Activated CD4-positive, alpha-beta memory T cell treated with anti-CD3 and anti-CD28 coated beads for 36 hours (primary cell): ENCODE results near the gene NTRK3. TPM values are rescaled to one million over a fixed set of nuclear protein-coding genes. Genes with fewer than 3 reads are reported as not detected.
A peak's percentile ranks its signal among the peaks of the same experiment; 100 is the strongest.

Source experiments
- CTCF ChIA-PET: fragments of 350-600 bp; sonication (Branson Sonifier 250); formaldehyde crosslinking; loops from one replicate; lab custom pipeline; 2021; ENCODE audit warnings: antibody characterized with exemption, inconsistent platforms; lab: Charles Lee
- POLR2A ChIA-PET: fragments of 350-600 bp; sonication (Branson Sonifier 250); formaldehyde crosslinking; loops from one replicate; lab custom pipeline; 2021; ENCODE audit warnings: antibody characterized with exemption; lab: Charles Lee
- DNase-seq: peaks from one replicate; pipeline ENCODE4 v3.0.0-alpha.2; 2020
- H3K27ac Mint-ChIP-seq: one replicate; pipeline ENCODE4 v1.8.0; 2021; ENCODE audit warnings: mixed read lengths
- H3K27me3 Mint-ChIP-seq: one replicate; pipeline ENCODE4 v1.8.0; 2021; ENCODE audit warnings: mixed read lengths
- H3K36me3 Mint-ChIP-seq: one replicate; pipeline ENCODE4 v1.8.0; 2021; ENCODE audit warnings: mixed read lengths
- H3K4me1 Mint-ChIP-seq: one replicate; pipeline ENCODE4 v1.8.0; 2021; ENCODE audit warnings: low read depth, mixed read lengths
- H3K4me3 Mint-ChIP-seq: one replicate; pipeline ENCODE4 v1.8.0; 2021; ENCODE audit warnings: mild to moderate bottlenecking, mixed read lengths
- H3K9me3 Mint-ChIP-seq: one replicate; pipeline ENCODE4 v1.8.0; 2021; ENCODE audit warnings: mixed read lengths
- intact Hi-C: fragments of 100-400 bp; cut with micrococcal nuclease; formaldehyde crosslinking; loops from one replicate; pipeline ENCODE4 v1.15.1; 2023
- total RNA-seq, 2 experiments: library from RNA; stranded (reverse); gene quantifications; one replicate each; pipeline ENCODE4 v1.2.3, GENCODE V29; 2021

The NTRK3 gene
- total RNA-seq: under 1 TPM; 0.78 to 0.85 TPM

DNA sequence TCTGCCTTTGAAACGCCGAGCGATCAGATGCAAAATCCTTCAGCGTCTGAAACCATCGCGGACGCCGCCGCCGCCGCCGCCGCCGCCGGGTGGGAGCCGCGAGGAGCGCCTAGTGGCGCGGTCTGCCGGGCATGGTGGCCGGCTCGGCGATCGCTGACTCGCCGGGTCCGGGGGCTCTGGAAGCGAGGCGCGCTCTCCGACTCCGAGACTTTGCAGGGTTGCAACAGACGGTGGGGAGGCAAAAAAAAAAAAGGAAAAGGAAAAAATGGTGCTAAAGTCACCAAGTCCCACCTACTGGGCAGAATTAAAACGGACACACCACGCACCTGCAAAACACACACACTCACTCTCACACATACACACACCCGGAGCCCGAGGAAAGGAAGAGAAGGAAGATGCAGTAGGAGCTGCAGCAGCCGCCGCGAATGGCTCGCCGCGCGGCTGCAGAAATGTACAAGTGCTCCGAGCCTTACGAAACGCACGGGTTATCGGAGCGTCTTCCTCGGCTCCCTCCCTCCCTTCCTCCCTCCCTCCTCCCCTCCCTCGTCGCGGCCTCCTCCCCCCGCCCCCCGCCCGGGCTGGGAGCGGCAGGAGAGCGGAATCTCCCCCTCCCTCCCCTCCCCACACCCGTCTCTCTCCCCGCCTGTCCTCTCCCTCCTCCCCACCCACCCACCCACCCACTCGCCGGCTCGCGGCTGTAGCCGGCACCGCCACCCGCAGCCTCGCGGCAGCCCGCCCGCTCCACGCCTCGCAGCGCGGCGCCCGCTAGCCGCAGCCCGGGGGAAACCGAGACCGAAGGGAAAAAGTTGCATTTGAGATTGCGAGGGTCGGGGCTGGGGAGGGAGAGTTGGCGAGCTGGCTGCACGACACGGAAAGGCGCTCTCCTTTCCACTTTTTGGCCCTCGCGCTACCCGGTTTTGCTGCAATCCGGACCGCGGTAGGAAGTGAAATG is at the start of gene NTRK3:
NTRK3 (minus strand) TSS at position 461 of the 952 bp plus-strand sequence. CDS start 586 bp downstream, outside the sequence.
- H3K4me1 Mint-ChIP-seq: peaks cover 25% of the 10 kb centered on the region
- H3K27ac Mint-ChIP-seq: no peak within 1 kb of the TSS
- ChIA-PET POLR2A (no interaction called here), CTCF (interaction anchor here (1.1 kb wide), 1 partner anchor 196 kb away, joined by 3 read pairs; no protein-coding TSS in a partner anchor)
- H3K27me3 Mint-ChIP-seq: peaks cover 60% of the 10 kb centered on the region
- intact Hi-C loops: loop anchor here (5.0 kb wide), 2 partner anchors 76 to 191 kb away; no protein-coding TSS in a partner anchor
- H3K4me3 Mint-ChIP-seq: peak within 1 kb of the TSS; percentile 79
- DNase-seq: peak; percentile 18
- H3K36me3 Mint-ChIP-seq: no peaks in the 10 kb centered on the region
- H3K9me3 Mint-ChIP-seq: no peaks in the 10 kb centered on the region

DNA sequence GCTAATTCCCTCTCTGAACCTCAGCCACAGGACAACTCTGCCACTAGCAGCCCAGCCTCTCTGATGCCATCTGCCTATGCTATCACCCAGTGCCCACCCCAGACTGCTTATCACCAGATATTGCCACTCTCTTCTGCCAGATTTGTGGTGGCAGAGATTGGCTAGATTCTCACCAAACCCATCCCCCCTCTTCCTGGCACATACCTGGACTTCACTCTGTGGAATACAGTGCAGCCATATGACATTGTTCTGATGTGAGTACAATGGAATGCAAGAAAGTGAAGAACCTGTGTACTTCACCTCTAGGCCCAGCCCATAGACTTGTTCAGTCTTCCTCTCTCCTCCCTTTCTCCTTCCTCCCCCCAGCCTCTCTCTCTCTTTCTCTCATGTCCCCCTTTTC is 46.9 kb upstream of the NTRK3 start:
- no peak overlapping the region for H3K4me3 Mint-ChIP-seq
- H3K9me3 Mint-ChIP-seq: no peaks in the 10 kb centered on the region
- intact Hi-C loops: no loop called here
- ChIA-PET POLR2A (no interaction called here), CTCF (no interaction called here)
- H3K36me3 Mint-ChIP-seq: no peaks in the 10 kb centered on the region
- peaks cover 9% of the 10 kb centered on the region for H3K27me3 Mint-ChIP-seq
- no peak overlapping the region for H3K27ac Mint-ChIP-seq
- DNase-seq: no peak
- H3K4me1 Mint-ChIP-seq: no peaks in the 10 kb centered on the region

DNA sequence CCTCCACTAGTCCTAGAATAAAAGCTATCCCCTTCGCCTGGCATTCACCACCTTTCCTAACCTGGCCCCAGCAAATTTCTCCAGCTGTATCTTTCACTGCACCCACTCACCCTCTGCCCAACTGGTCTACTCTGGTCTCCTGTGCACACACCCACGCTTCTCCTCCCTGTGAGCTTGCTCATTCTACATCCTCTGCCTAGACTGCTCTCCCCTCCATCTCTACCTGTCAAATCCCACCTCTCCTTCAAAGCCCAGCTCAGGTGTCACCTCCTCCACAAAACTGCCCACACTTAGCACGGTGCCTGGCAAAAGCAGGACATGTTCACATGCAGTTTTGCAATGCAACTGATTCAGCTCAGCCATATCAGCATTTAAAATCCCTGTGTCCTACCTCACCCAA is 45.8 kb upstream of the NTRK3 start:
- peaks cover 7% of the 10 kb centered on the region for H3K27me3 Mint-ChIP-seq
- CTCF ChIA-PET: no interaction called here
- no peaks in the 10 kb centered on the region for H3K4me1 Mint-ChIP-seq
- DNase-seq: no peak
- H3K36me3 Mint-ChIP-seq: no peaks in the 10 kb centered on the region
- H3K27ac Mint-ChIP-seq: no peak overlapping the region
- H3K4me3 Mint-ChIP-seq: no peak overlapping the region
- POLR2A ChIA-PET: no interaction called here
- intact Hi-C loops: no loop called here
- no peaks in the 10 kb centered on the region for H3K9me3 Mint-ChIP-seq

DNA sequence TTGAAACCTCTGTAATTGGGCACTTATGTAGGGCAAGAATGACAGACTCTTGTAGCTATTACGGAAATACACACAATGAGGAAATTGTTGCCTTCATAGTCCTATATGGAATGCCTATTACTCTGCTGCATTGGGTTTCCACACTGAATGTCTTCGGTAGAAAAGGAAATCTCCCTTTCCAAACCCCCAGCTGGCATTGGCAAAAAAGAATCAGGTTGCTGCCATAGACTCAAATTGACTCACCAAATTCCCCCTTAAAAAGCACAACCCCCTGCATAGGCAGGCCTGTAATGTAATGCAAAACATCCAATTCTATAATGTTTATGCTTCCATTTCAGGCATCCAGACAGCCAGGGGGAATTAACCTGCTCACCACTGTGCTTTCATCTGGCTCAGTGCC is 44.8 kb upstream of the NTRK3 start:
- Mint-ChIP-seq H3K36me3 (no peaks in the 10 kb centered on the region), H3K4me3 (no peak overlapping the region), H3K9me3 (no peaks in the 10 kb centered on the region), H3K27ac (no peak overlapping the region), H3K27me3 (peaks cover 6% of the 10 kb centered on the region), H3K4me1 (no peaks in the 10 kb centered on the region)
- ChIA-PET CTCF (no interaction called here), POLR2A (no interaction called here)
- intact Hi-C loops: no loop called here
- DNase-seq: no peak

DNA sequence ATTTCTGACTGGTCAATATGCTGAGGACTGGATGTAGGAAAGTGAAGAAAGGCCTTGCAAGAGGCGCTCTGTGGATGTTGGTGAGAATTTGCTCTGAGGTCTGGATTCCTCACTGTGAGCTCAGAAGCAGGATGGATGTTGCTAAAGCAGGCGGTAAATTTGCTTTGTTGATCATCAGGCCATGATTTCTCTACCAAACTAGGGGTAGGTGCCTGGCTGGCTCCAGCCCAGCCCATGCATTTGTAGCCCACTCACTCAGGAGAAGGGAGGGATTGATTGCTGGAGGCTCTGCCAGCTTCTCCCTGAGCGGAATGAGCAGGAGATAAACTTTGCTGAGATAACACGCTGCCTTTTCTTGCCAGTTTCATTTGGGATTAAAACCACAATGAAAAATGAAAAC is 44.3 kb upstream of the NTRK3 start:
- intact Hi-C loops: no loop called here
- Mint-ChIP-seq H3K27me3 (peaks cover 6% of the 10 kb centered on the region), H3K4me3 (no peak overlapping the region), H3K4me1 (no peaks in the 10 kb centered on the region), H3K36me3 (no peaks in the 10 kb centered on the region), H3K9me3 (no peaks in the 10 kb centered on the region), H3K27ac (no peak overlapping the region)
- ChIA-PET POLR2A (no interaction called here), CTCF (no interaction called here)
- DNase-seq: no peak

DNA sequence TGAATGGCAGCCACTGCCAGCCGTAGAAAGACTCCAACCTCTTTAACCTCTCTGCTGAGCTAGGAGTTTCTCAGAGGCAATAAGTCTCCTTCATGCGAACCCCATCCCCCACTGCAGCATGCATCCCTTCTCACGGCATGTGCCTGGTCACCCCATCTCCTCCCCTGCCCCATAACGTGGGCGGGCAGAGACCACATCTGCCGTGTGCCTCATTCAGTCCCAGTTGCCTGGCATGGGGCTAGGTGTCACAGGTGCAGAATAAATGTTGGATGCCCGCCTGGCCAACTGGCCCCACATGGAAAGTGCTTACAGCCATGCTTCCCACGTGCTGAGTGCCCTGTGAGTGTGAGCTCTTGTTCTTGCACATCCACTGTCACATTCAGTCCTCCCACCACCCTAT is 43.5 kb upstream of the NTRK3 start:
- POLR2A ChIA-PET: no interaction called here
- no peak overlapping the region for H3K27ac Mint-ChIP-seq
- CTCF ChIA-PET: no interaction called here
- no peak for DNase-seq
- intact Hi-C loops: no loop called here
- H3K4me3 Mint-ChIP-seq: no peak overlapping the region
- no peaks in the 10 kb centered on the region for H3K36me3 Mint-ChIP-seq
- H3K9me3 Mint-ChIP-seq: no peaks in the 10 kb centered on the region
- H3K27me3 Mint-ChIP-seq: peaks cover 4% of the 10 kb centered on the region
- no peaks in the 10 kb centered on the region for H3K4me1 Mint-ChIP-seq

DNA sequence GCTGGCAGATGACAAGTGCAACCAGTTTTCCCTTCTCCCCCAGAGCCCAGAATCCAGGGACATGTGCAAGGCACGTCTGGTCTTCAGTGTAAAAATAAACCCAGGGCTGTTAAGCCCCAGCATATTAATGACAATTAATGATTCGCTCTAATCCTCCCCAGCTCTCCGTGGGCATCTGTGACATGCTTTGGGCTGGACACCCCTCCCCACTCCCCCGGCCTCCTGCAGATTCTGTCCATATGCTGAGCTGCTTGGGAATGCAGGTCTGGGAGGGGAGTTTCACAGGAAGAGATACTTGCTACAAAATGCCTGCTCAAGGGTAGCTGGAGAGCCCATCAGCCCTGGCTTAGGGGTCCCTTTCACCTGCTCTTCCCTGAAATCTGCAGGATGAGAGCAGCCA is 43.0 kb upstream of the NTRK3 start:
- intact Hi-C loops: no loop called here
- Mint-ChIP-seq H3K9me3 (no peaks in the 10 kb centered on the region), H3K4me3 (no peak overlapping the region), H3K27me3 (peaks cover 2% of the 10 kb centered on the region), H3K27ac (no peak overlapping the region), H3K36me3 (no peaks in the 10 kb centered on the region), H3K4me1 (no peaks in the 10 kb centered on the region)
- no peak for DNase-seq
- POLR2A ChIA-PET: no interaction called here
- CTCF ChIA-PET: interaction anchor here (1.1 kb wide), 1 partner anchor 150 kb away, joined by 3 read pairs; no protein-coding TSS in a partner anchor

DNA sequence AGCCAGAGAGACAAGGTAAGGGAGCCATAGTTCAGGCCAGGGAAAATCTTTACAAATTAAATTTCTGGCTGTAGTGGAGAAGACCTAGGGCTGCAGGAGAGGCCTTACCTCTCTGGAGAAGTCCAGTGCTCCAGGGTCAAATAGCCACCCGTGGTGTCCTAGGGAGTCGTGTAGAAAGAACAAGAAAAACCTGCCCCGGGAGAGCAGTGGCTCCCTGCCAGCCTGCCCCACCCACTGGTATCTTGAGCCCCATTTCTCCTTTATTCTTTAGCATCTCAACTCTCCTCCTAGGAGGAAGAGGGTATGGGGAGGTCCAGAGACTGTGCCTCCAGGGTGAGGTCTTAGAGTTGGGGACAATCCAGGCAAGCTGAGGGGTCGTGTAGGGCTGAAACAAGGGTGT is 32.1 kb upstream of the NTRK3 start:
- H3K4me3 Mint-ChIP-seq: no peak overlapping the region
- no peaks in the 10 kb centered on the region for H3K4me1 Mint-ChIP-seq
- CTCF ChIA-PET: no interaction called here
- POLR2A ChIA-PET: no interaction called here
- no peak overlapping the region for H3K27ac Mint-ChIP-seq
- no peaks in the 10 kb centered on the region for H3K9me3 Mint-ChIP-seq
- no peaks in the 10 kb centered on the region for H3K36me3 Mint-ChIP-seq
- intact Hi-C loops: no loop called here
- H3K27me3 Mint-ChIP-seq: peaks cover 23% of the 10 kb centered on the region
- no peak for DNase-seq

DNA sequence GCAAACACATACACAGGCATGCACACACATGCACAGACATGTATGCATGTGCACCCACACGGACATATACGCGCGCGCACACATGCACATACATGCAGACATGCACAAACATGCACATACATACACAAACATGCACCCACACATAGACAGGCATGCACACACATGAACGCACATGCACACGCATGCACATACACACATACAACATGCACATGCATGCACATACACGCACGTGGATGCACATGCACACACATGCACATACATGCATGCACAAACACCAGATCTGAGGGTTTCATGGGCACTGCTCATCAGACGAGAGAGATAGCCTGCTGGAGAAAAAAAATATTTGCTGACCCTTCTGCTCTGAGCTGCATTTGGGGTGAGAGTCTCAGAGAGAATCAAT is 31.7 kb upstream of the NTRK3 start:
- Mint-ChIP-seq H3K4me1 (no peaks in the 10 kb centered on the region), H3K36me3 (no peaks in the 10 kb centered on the region), H3K9me3 (no peaks in the 10 kb centered on the region), H3K27me3 (peaks cover 27% of the 10 kb centered on the region), H3K4me3 (no peak overlapping the region), H3K27ac (no peak overlapping the region)
- POLR2A ChIA-PET: no interaction called here
- CTCF ChIA-PET: no interaction called here
- intact Hi-C loops: no loop called here
- DNase-seq: no peak

DNA sequence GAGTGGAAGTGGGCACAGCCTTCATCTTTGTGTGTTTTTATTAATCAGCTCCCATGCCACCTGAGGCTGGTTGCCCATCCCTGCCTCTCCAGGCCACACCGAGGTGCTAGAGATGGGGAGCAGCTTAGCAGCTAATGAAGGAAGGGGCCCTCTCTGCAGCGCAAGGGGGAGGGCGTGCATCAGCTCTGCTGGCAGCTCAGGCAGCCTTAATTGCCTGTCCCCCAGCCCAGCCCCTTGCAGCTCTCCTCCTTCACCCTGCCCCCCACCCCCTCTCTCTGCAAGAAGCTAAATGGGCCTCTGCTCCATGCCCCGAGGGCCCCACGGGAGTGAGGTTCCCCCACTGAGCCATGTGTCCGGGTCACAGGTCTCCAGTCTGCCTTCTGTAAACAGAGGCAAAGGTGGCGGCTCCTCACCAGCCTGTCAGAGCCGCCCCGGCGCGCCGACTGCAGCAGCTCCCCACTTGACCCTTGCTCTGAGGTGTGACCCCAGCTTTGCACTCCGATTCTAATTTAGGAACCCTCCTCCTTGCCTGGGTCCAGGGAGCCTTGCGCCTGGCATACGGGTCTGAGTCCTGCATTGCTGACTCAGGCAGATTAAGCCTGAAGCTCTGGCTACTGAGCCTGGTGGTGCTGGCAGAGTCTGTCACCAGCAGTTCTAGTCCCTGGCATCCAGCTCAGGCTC is 27.9 kb upstream of the NTRK3 start:
- Mint-ChIP-seq H3K36me3 (no peaks in the 10 kb centered on the region), H3K9me3 (no peaks in the 10 kb centered on the region), H3K27me3 (peaks cover 40% of the 10 kb centered on the region), H3K4me3 (no peak overlapping the region), H3K4me1 (no peaks in the 10 kb centered on the region), H3K27ac (no peak overlapping the region)
- intact Hi-C loops: no loop called here
- DNase-seq: no peak
- CTCF ChIA-PET: interaction anchor here (0.6 to 2.9 kb wide), 3 partner anchors 10 to 170 kb away, joined by 4 to 15 read pairs (median 4); no protein-coding TSS in a partner anchor
- POLR2A ChIA-PET: no interaction called here

DNA sequence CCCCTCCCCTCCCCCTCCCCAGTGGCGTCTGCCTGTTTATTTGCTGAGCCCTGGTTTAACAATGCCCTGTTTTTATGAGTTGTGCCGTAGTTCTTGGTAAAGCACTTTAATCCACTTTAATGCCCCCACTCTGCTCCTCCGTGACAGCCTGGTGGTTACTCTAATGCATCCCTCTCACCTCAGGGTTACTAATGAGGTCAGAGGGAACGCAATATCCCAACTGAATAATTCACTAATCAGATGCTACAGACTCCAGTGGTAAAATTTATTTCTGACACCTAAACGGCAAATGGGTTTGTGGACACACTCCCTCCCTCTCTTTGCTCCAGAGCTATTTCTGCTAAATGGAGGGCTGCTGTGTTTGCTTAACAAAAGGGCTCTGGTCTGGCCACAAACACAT is 26.1 kb upstream of the NTRK3 start:
- H3K4me3 Mint-ChIP-seq: no peak overlapping the region
- H3K36me3 Mint-ChIP-seq: no peaks in the 10 kb centered on the region
- no peak for DNase-seq
- intact Hi-C loops: no loop called here
- POLR2A ChIA-PET: no interaction called here
- no peak overlapping the region for H3K27ac Mint-ChIP-seq
- CTCF ChIA-PET: interaction anchor here (2.9 kb wide), 1 partner anchor 8 kb away, joined by 15 read pairs; no protein-coding TSS in a partner anchor
- H3K9me3 Mint-ChIP-seq: no peaks in the 10 kb centered on the region
- H3K27me3 Mint-ChIP-seq: peaks cover 46% of the 10 kb centered on the region
- no peaks in the 10 kb centered on the region for H3K4me1 Mint-ChIP-seq

DNA sequence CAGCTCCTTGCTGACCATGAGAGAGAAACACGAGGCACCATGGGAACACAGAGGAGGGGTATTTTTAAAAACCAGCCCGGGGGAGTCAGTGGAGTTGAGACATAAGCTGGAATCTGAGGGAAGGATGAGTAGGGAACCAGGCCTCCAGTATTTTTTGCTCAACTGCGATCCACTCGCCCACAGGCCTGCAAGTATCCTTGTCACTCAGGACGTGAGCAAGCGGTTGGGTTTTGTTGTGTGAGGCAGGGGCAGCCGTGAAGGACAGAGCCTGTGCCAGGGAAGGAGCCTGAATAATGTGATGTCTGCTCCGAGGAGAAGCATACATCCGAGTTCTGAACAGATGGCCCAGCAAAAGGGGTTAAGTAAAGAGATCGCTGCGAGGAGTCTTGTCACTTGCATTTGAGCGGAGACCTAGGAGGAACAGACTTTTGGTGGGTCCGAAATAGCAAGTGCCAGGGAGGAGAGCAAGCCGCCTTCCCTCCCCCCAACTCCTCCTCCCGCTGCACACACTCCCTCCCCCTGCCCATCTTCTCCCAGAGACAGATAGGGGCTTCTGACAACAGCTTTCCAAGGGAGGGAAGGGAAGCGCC is 20.4 kb upstream of the NTRK3 start:
- CTCF ChIA-PET: interaction anchor here (1.3 to 5.5 kb wide), 2 partner anchors 16 to 30 kb away, joined by 3 to 70 read pairs; no protein-coding TSS in a partner anchor
- intact Hi-C loops: no loop called here

More for the DNA sequence above, 20.4 kb upstream of the NTRK3 start:
- H3K36me3 Mint-ChIP-seq: no peaks in the 10 kb centered on the region
- no peak overlapping the region for H3K4me3 Mint-ChIP-seq
- no peaks in the 10 kb centered on the region for H3K4me1 Mint-ChIP-seq
- no peak overlapping the region for H3K27ac Mint-ChIP-seq
- peaks cover 20% of the 10 kb centered on the region for H3K27me3 Mint-ChIP-seq
- POLR2A ChIA-PET: no interaction called here
- no peak for DNase-seq
- no peaks in the 10 kb centered on the region for H3K9me3 Mint-ChIP-seq
